ENCODE data around the gene TTC28.

- TF ChIP-seq POLR2A (IDR thresholded peaks at IDR 0.05) (no peak), POLR2AphosphoS5 (IDR thresholded peaks at IDR 0.05) (no peak), CTCF (IDR thresholded peaks at IDR 0.05) (no peak)
These were observed 696.9 kb downstream of the TTC28 start for GRCh38 chr22:27982630-27983180.

Data from sigmoid colon (tissue), 4 donors.